NCI-H460 (cell line): ENCODE results near the gene TMEM167B. TPM values are rescaled to one million over a fixed set of nuclear protein-coding genes. Genes with fewer than 3 reads are reported as not detected.
A peak's percentile ranks its signal among the peaks of the same experiment; 100 is the strongest.
"Not testable (repeated sequence)": the region's sequence is repeated elsewhere in the genome, so short reads cannot be mapped to it uniquely, and the experiment has no call there.

ENCODE experiments used
- DNase-seq: peaks from one replicate; pipeline ENCODE4 v3.0.0-alpha.2; 2016; ENCODE audit warnings: low read depth; ENCODE audit errors: extremely low read depth
- total RNA-seq: library from RNA; depleted of rRNA; stranded (reverse); fragments of >200 nt; shearing (Covaris generic); gene quantifications from 2 replicates; pipeline ENCODE4 v1.2.3, GENCODE V29; 2014

TMEM167B gene
- total RNA-seq, 1 experiment from 2014 or later: 23.1 TPM

- DNase-seq: peak; percentile 76
Observed at GRCh38 chr1:109112652-109113285, 22.2 kb downstream of the TMEM167B start.

- DNase-seq: no peak
Observed at GRCh38 chr1:109113590-109114341, 23.2 kb downstream of the TMEM167B start, which contains the start of gene ELAPOR1. TSS of gene ELAPOR1 (plus strand) at chr1:109114115. CDS start at chr1:109114184, 69 bp downstream.

- DNase-seq: no peak
Observed at GRCh38 chr1:109114342-109114674, 23.7 kb downstream of the TMEM167B start.

GRCh38 chr1:109115685-109116084, 25.1 kb downstream of the TMEM167B start:
- DNase-seq: no peak

GRCh38 chr1:109116286-109116685, 25.7 kb downstream of the TMEM167B start:
- DNase-seq: no peak

GRCh38 chr1:109118089-109118488, 27.5 kb downstream of the TMEM167B start:
- DNase-seq: no peak

GRCh38 chr1:109120356-109120755, 29.8 kb downstream of the TMEM167B start:
- DNase-seq: no peak

- no peak for DNase-seq
Observed at GRCh38 chr1:109131059-109131458, 40.5 kb downstream of the TMEM167B start.

GRCh38 chr1:109131800-109132199, 41.2 kb downstream of the TMEM167B start:
- DNase-seq: no peak

- DNase-seq: no peak
Observed at GRCh38 chr1:109133002-109133706, 42.6 kb downstream of the TMEM167B start.

GRCh38 chr1:109133815-109134214, 43.3 kb downstream of the TMEM167B start:
- no peak for DNase-seq

- DNase-seq: no peak
Observed at GRCh38 chr1:109134423-109134822, 43.9 kb downstream of the TMEM167B start.

- DNase-seq: no peak
Observed at GRCh38 chr1:109135940-109136339, 45.4 kb downstream of the TMEM167B start.

GRCh38 chr1:109136766-109137165, 46.2 kb downstream of the TMEM167B start:
- DNase-seq: no peak

GRCh38 chr1:109137958-109138357, 47.4 kb downstream of the TMEM167B start:
- DNase-seq: no peak

GRCh38 chr1:109138358-109138757, 47.8 kb downstream of the TMEM167B start:
- DNase-seq: no peak

- no peak for DNase-seq
Observed at GRCh38 chr1:109140392-109140791, 49.8 kb downstream of the TMEM167B start.

- DNase-seq: no peak
Observed at GRCh38 chr1:109142260-109142659, 51.7 kb downstream of the TMEM167B start.

- DNase-seq: not testable (repeated sequence)
Observed at GRCh38 chr1:109142725-109143124, 52.2 kb downstream of the TMEM167B start.
